ENCODE data around the gene NARS2.

- TF ChIP-seq, protein P1, sequence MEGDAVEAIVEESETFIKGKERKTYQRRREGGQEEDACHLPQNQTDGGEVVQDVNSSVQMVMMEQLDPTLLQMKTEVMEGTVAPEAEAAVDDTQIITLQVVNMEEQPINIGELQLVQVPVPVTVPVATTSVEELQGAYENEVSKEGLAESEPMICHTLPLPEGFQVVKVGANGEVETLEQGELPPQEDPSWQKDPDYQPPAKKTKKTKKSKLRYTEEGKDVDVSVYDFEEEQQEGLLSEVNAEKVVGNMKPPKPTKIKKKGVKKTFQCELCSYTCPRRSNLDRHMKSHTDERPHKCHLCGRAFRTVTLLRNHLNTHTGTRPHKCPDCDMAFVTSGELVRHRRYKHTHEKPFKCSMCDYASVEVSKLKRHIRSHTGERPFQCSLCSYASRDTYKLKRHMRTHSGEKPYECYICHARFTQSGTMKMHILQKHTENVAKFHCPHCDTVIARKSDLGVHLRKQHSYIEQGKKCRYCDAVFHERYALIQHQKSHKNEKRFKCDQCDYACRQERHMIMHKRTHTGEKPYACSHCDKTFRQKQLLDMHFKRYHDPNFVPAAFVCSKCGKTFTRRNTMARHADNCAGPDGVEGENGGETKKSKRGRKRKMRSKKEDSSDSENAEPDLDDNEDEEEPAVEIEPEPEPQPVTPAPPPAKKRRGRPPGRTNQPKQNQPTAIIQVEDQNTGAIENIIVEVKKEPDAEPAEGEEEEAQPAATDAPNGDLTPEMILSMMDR (IDR thresholded peaks at IDR 0.05) = no peak
- TF ChIP-seq POLR2A (IDR thresholded peaks at IDR 0.05) = no peak
Measured at GRCh38 chr11:78467370-78467769, 107.3 kb downstream of the NARS2 start.

All from thyroid gland (tissue), 4 donors.